Nucleus accumbens (tissue), 56 donors: ENCODE data around the gene ADAM15.

Experiments
- DNase-seq, 56 donors: peaks; one replicate each; lab custom pipeline; 2025; lab: John Stamatoyannopoulos, UW

The ADAM15 gene

DNA sequence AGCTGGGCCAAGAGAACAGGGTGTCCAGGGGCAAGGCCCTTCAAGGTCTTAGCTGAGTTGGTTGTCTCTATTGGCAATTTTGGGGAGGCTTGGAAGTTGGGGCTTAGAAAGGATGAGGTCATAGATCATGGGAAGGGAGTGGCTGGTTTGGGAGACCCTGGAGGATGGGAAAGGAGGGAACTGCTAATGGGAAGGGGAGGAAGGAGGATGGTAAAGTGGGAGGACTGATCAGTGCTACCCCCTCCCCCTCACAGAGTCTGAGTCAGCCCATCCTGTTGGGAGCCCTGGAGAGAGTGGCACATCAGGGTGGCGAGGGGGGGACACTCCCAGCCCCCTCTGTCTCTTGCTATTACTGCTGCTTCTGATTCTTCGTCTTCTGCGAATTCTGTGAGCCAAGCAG, 17.5 kb downstream of the ADAM15 start:
- DNase-seq: no peak

DNA sequence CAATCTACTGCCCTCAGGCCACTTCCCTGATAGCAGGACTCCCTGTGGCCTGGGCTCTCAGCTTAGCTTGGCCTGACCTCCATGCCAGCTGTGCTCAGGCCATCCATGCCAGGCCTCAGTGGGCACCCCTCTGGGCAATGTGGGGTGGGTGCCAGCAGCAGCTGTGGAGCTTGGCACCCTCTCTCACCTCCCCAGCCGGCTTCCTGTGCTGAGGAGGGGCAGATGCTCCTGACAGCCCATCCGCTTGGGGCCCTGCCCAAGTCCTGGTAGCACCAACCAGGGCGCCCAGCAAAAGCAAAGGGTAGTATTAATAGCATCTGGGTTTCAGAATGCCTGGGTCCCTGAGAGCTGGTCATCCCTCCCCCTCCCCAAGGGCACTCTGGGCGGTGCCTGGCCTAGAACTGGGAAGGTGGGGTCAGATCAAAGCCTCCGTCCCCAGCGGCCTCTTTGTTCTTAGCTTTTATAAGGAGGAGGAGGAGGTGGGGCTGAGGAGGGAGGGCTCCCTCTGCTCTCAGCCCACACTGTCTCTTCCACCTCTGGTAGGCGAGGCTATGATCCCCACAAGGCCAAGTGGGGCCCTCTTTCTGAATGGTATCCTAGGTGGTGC, 18.5 kb downstream of the ADAM15 start:
- DNase-seq: peak in 11 of 56 donors; percentile 6 to 57 (median 29)

- DNase-seq: peak in 10 of 56 donors; percentile 13 to 57 (median 34)
Observed at GRCh38 chr1:155070158-155070621, 19.1 kb downstream of the ADAM15 start.

- peak in 48 of 56 donors; percentile 13 to 82 (median 58) for DNase-seq
Observed at GRCh38 chr1:155070721-155071569, 19.8 kb downstream of the ADAM15 start.

GRCh38 chr1:155071701-155072100, 20.6 kb downstream of the ADAM15 start:
- peak in 1 of 56 donors; percentile 7 for DNase-seq

- no peak for DNase-seq
Observed at GRCh38 chr1:155072531-155073289, 21.6 kb downstream of the ADAM15 start.

DNA sequence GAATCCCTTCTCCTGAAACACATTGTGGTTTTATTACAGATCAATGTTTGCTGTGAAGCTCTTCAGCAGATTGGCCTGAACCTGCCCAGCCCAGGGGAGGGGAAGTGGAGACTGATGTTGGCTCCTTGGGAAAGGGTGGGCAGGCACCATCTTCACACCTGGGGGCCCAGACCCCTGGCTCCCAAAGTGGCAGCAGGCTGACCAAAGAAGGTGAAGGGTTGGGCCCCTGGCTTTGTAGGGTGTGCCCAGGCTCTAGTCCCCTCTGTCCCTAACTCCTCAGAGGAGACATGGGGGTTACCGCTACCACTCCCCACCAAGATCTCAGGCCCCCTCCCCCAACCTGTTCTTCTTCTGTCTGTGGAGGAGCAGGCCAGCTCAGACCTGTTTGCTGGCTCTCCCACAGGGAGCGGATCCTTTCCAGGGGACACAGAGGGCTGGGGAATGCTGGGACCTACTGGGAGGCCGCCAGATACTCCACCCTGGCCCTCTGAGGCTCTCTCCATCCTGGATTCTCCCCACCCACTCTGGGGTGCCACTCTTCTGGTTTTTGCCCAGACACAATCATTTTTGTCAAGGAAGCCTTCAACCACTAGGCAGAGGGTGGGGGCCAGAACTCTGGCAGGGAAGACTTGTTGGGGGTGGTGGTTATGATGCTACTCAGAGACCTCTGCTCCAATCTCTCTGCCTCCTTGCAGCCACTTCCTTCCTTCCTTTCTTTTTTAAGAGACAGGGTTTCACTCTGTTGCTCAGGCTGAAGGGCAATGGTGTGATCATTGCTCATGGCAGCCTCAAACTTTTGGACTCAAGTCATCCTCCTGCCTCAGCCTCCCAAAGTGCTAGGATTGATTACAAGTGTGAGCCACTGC, 22.5 kb downstream of the ADAM15 start:
- DNase-seq: no peak

DNA sequence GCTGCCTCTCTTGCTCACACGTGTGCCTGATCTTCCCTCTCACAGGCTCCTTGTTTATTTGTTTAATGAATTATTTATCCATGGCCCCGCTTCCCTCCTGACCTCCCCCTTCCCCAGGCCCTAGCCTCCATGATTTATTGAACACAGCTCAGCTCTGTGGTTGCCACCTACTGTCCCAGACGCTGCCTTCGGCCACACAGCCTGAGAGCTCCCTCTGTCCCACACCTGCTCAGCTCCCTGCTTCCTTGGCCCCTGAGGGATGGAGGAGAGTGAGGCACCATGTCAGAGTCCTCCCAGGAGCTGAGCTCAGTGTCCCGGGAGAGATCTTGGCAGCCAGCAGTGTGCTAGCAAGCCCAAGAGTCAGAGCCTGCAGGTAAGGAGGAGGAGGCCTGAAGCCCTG, 24.4 kb downstream of the ADAM15 start:
- no peak for DNase-seq

GRCh38 chr1:155076371-155076770, 25.3 kb downstream of the ADAM15 start:
- DNase-seq: no peak

DNA sequence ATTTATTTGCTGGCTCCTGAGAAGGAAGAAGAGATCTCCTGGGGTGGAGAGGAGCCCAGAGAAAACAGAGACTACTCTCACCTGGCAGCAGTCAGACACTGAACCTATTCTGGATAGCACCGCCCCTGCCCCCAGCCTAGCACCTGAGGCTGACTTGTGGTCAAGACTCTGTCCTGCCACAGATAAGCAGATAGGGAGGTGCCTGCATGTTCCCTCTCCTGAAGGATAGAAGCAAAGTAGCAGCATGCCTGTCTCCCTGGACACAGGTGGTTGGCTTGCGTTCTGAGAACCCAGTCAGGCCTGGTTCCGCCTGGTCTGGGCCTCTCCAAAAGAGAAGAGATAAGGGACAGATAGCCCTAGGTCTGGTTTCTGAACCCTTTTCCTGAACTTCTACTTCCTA, 26.2 kb downstream of the ADAM15 start:
- DNase-seq: no peak

GRCh38 chr1:155077758-155078445, 26.8 kb downstream of the ADAM15 start:
- no peak for DNase-seq

GRCh38 chr1:155078469-155079209, 27.5 kb downstream of the ADAM15 start, which contains the start of gene EFNA3:
TSS of gene EFNA3 (plus strand) at chr1:155078837. CDS start at chr1:155078942, 105 bp downstream.
- peak in 48 of 56 donors; percentile 11 to 88 (median 58) for DNase-seq

- peak in 1 of 56 donors; percentile 35 for DNase-seq
Observed at GRCh38 chr1:155079210-155079486, 28.0 kb downstream of the ADAM15 start.

DNA sequence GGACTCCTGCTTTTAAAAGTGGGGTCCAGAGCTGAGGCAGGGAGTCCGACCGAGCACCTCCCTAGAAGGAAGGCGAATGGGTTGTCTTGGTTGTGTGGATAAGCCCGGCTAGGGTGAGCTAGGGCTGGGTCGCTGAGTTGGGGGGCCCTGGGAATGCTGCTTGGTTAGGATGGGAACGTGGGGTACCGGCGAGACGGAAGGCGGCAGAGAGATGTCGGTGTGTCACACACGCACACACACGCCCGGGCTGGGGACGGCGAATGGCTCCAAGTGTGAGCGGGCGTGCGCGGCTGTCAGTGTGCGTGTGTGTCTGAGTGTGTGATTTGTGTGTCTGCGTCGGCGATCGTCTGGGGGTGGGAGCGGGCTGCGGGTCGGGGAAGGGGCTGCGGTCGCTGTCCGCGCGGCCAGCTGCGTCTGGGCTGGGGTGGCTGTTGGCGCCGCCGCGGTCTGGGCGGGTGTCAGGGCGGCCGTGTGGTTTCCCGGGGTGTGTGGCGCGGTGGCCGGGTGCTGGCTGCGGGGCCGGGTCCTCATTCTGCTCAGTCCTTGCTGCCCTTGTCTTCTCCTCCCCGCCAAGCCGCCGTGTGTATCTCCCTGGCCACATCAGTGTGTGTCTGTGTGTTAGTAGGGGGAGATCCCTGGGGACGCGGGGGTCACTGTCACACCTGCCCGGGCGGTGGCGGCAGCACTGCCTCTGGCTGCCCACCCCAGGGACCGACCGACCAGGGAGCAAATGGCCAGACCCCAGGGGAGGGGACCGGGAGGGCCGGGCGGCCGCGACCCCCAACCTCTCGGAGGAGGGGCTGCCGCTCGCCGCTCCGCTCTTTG, 28.6 kb downstream of the ADAM15 start:
- DNase-seq: peak in 4 of 56 donors; percentile 8 to 39 (median 35)

DNA sequence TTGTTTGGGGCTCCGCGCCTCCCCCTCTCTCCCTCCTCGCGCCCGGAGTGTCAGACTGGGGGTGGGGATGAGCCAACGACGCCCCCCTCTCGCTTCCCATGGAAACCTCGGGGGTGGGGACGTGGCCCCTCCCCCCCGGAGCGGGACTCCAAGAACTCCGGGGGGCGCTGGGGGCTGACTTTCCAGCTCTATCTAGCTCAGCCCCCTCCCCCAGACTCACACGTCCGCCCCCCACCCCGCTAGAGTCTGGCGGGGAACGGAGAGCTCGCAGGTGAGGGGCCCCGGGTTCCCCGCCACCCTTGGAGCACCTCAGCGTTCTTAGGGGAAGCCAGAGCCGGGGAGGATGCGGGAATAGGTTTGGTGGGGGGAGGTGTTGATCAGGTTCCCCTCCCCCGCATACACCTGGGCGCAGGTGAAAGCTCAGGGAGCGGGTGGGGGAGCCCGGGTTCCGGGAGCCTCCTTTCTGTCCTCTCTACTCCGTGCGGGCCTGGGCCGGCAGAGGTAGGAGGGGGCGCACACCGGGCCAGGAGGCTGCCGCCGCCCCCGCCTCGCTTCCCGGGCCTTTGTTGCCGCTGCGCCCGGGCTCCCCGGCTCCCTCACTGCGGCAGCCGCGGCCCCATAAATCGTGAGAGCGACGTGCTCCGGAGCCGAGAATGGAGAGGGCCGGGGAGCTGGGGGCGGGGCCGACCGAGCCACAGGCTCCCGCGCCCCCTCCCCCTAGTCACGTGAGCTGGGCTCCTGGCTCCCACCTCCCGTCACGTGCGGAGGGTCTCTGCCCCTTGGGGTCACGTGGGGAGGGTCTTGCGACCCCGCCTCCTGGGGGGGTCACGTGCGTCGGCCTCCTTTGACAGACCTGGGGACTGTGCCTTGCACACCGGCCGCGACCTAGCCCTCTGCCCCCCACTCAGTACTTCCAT, 29.5 kb downstream of the ADAM15 start:
- DNase-seq: peak in 14 of 56 donors; percentile 9 to 62 (median 27)

DNA sequence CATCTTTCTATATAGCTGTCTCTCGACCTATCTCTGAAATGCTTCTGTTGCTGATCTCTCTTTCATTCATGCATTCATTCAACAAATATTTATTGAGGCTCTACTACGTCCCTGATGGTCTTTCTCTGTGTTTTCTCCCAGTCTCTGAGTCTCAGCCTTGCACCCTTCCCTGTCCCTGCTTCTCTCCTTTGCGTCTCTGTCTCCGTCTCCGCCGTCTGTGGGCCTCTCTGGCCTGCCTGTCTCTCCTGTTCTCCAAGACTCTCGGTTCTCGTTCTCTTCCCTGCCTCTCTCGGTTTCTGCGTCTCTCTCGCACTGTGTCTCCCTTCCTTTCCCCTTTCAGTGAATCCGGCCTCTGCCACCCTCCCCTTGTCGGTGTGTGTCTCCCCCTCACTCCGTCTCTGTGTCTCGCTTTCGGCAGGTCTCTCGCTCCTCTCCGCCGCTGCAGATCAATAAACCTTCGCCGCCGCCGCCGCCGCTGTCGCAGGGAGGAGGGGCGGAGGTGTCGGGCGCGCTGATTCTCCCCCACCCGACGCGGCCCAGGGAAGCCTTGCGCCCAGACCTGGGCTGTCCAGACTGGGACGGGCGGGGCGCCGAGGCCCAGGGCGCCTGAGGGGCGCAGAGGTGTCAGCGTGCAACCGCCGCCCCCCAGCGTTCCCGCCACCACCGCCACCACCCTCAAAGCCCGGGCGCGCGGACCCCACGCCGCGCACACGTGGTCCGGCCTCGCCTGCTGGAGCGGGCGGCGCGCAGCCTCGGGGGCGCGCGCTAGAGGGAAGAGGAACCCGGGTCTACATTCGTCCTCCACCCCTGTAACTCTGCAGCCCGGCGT, 30.6 kb downstream of the ADAM15 start:
- DNase-seq: peak in 17 of 56 donors; percentile 9 to 64 (median 34)
